Liver (tissue), 9 donors: ENCODE data around the gene UBR3. TPM values are rescaled to one million over a fixed set of nuclear protein-coding genes. Genes with fewer than 3 reads are reported as not detected.

ENCODE experiments used
- DNase-seq: peaks from one replicate; pipeline ENCODE4 v3.0.0-alpha.2; 2017; ENCODE audit warnings: low spot score
- H3K27ac ChIP-seq, 2 donors: one replicate each; pipeline ENCODE4 v1.7.0; 2013; ENCODE audit warnings: inconsistent platforms in 2 of 2, low read length in 2 of 2, control low read depth in 1 of 2, low read depth in 1 of 2, mild to moderate bottlenecking in 1 of 2
- H3K27me3 ChIP-seq, 4 donors: one replicate each; pipeline versions ENCODE4 v1.6.1 to v1.7.0; 2013; ENCODE audit warnings: low read length in 3 of 4, inconsistent platforms in 1 of 4, mild to moderate bottlenecking in 1 of 4, moderate library complexity in 1 of 4; ENCODE audit not compliant: control insufficient read depth in 4 of 4, insufficient read depth in 4 of 4
- H3K36me3 ChIP-seq, 4 donors: one replicate each; pipeline versions ENCODE4 v1.6.1 to v1.7.0; 2013; ENCODE audit warnings: low read length in 3 of 4, mild to moderate bottlenecking in 3 of 4, low read depth in 1 of 4, moderate library complexity in 1 of 4; ENCODE audit not compliant: control insufficient read depth in 4 of 4, insufficient read depth in 3 of 4
- H3K4me1 ChIP-seq, 4 donors: one replicate each; pipeline versions ENCODE4 v1.6.1 to v1.7.0; 2013; ENCODE audit warnings: low read length in 3 of 4, mild to moderate bottlenecking in 3 of 4, moderate library complexity in 1 of 4; ENCODE audit not compliant: control insufficient read depth in 4 of 4, insufficient read depth in 4 of 4
- H3K4me3 ChIP-seq, 3 donors: one replicate each; pipeline versions ENCODE4 v1.6.1 to v1.7.0; 2013; ENCODE audit warnings: low read length in 3 of 3, control low read depth in 1 of 3, low read depth in 1 of 3, mild to moderate bottlenecking in 1 of 3
- H3K9ac ChIP-seq, 2 donors: one replicate each; pipeline ENCODE4 v1.7.0; 2013; ENCODE audit warnings: low read length in 2 of 2, mild to moderate bottlenecking in 2 of 2, moderate library complexity in 2 of 2, control low read depth in 1 of 2, low read depth in 1 of 2
- H3K9me3 ChIP-seq, 4 donors: one replicate each; pipeline versions ENCODE4 v1.6.1 to v1.7.0; 2013; ENCODE audit warnings: low read length in 3 of 4; ENCODE audit not compliant: control insufficient read depth in 4 of 4
- ATF3 ChIP-seq: IDR thresholded peaks from 2 replicates; pipeline ENCODE4 v1.6.1; 2016; ENCODE audit warnings: antibody characterized with exemption
- CTCF ChIP-seq: fragments of 150-350 bp; IDR thresholded peaks from 2 replicates; pipeline ENCODE4 v1.5.1; 2017; ENCODE audit warnings: improper control_type of control experiment, low read depth, low read length; ENCODE audit not compliant: missing input control
- EGR1 ChIP-seq, 2 donors: IDR thresholded peaks; 2 replicates each; pipeline ENCODE4 v1.6.1; 2016 to 2018; ENCODE audit warnings: antibody characterized with exemption in 2 of 2, low read depth in 2 of 2
- FOXA1 ChIP-seq: IDR thresholded peaks from 2 replicates; pipeline ENCODE4 v1.6.1; 2016; ENCODE audit warnings: antibody characterized with exemption
- FOXA2 ChIP-seq: IDR thresholded peaks from 2 replicates; pipeline ENCODE4 v1.6.1; 2016; ENCODE audit warnings: antibody characterized with exemption
- GABPA ChIP-seq, 2 donors: IDR thresholded peaks in 1 of 2; conservative IDR thresholded peaks in 1 of 2; 2 replicates each; pipeline ENCODE4 v1.6.1; 2016; ENCODE audit warnings: antibody characterized with exemption in 2 of 2, mild to moderate bottlenecking in 1 of 2, moderate library complexity in 1 of 2
- HNF4A ChIP-seq, 2 donors: conservative IDR thresholded peaks; 2 replicates each; pipeline ENCODE4 v1.6.1; 2016; ENCODE audit warnings: antibody characterized with exemption in 2 of 2, mild to moderate bottlenecking in 2 of 2
- HNF4G ChIP-seq: IDR thresholded peaks from 2 replicates; pipeline ENCODE4 v1.6.1; 2016; ENCODE audit warnings: antibody characterized with exemption
- JUND ChIP-seq, 2 donors: IDR thresholded peaks; 2 replicates each; pipeline ENCODE4 v1.6.1; 2016; ENCODE audit warnings: antibody characterized with exemption in 2 of 2
- MAX ChIP-seq: IDR thresholded peaks from 2 replicates; pipeline ENCODE4 v1.6.1; 2016; ENCODE audit warnings: antibody characterized with exemption
- NR2F2 ChIP-seq: IDR thresholded peaks from 2 replicates; pipeline ENCODE4 v1.6.1; 2016; ENCODE audit warnings: antibody characterized with exemption
- RAD21 ChIP-seq, 2 donors: IDR thresholded peaks; 2 replicates each; pipeline ENCODE4 v1.6.1; 2016; ENCODE audit warnings: antibody characterized with exemption in 2 of 2, mild to moderate bottlenecking in 2 of 2
- REST ChIP-seq: IDR thresholded peaks from 2 replicates; pipeline ENCODE4 v1.6.1; 2016; ENCODE audit warnings: antibody characterized with exemption, mild to moderate bottlenecking
- RXRA ChIP-seq, 2 donors: IDR thresholded peaks; 2 replicates each; pipeline ENCODE4 v1.6.1; 2017 to 2018; ENCODE audit warnings: antibody characterized with exemption in 2 of 2, mild to moderate bottlenecking in 1 of 2
- SP1 ChIP-seq: IDR thresholded peaks from 2 replicates; pipeline ENCODE4 v1.6.1; 2018; ENCODE audit warnings: antibody characterized with exemption, mild to moderate bottlenecking
- TAF1 ChIP-seq: conservative IDR thresholded peaks from 2 replicates; pipeline ENCODE4 v1.6.1; 2016; ENCODE audit warnings: antibody characterized with exemption, mild to moderate bottlenecking
- YY1 ChIP-seq: IDR thresholded peaks from 2 replicates; pipeline ENCODE4 v1.6.1; 2016; ENCODE audit warnings: antibody characterized with exemption, mild to moderate bottlenecking
- ZBTB33 ChIP-seq: IDR thresholded peaks from 2 replicates; pipeline ENCODE4 v1.6.1; 2016; ENCODE audit warnings: antibody characterized with exemption
- WGBS: extraction: QIAGEN DNeasy Blood & Tissue Kit; methylation state at CpG from one replicate; pipeline ENCODE4 v1.1.7; 2013; 5-methylcytosine and 5-hydroxymethylcytosine counted together
- polyA plus RNA-seq, 2 donors: library from polyadenylated mRNA; stranded (reverse) in 1 of 2; unstranded in 1 of 2; fragments of 200-250 nt in 1 of 2; fragments of >200 nt in 1 of 2; fragmentation: Nextera tagmentation in 1 of 2; extraction: Ambion mirVana in 1 of 2; gene quantifications; one replicate each; pipeline versions ENCODE4 v1.2.1 to v1.2.3, GENCODE V29; 2013 to 2015
- total RNA-seq, 2 donors: library from RNA; depleted of rRNA; stranded (reverse); fragments of >200 nt; gene quantifications; one replicate each; pipeline ENCODE4 v1.2.3, GENCODE V29; 2014
- donor health status: healthy.
- donor health status: healthy.
- donor health status: healthy.
- donor health status: healthy.
- donor health status: healthy.

The UBR3 gene
- total and polyA plus RNA-seq, 4 donors = 8.5 to 69.4 (median 28.4) TPM

- Histone ChIP-seq H3K9ac (peak overlapping the region; percentile 48 to 60), H3K27me3 (no peaks in the 10 kb centered on the region), H3K4me1 (peaks cover 0 to 6% (median 4%) of the 10 kb centered on the region in 4 donors), H3K9me3 (no peaks in the 10 kb centered on the region), H3K27ac (peak overlapping the region; percentile 70 to 79), H3K36me3 (peaks cover 0 to 4% (median 0%) of the 10 kb centered on the region in 4 donors), H3K4me3 (peak overlapping the region; percentile 73 to 97 (median 85))
- DNase-seq = no peak
- TF ChIP-seq FOXA2 = no peak
- 12% methylated on average over 4 of the region's 4 CpGs for WGBS
These were observed 28.9 kb upstream of the UBR3 start for GRCh38 chr2:169798397-169798717.

GRCh38 chr2:169798718-169799592 is 28.3 kb upstream of the UBR3 start, which contains the start of gene SSB:
TSS of gene SSB (plus strand) at chr2:169798871. CDS start at chr2:169800961, 2,090 bp downstream.
- peak within 1 kb of the TSS; percentile 48 to 69 for H3K9ac ChIP-seq
- no peaks in the 10 kb centered on the region for H3K27me3 ChIP-seq
- H3K27ac ChIP-seq = peak within 1 kb of the TSS; percentile 70 to 79
- H3K36me3 ChIP-seq = peaks cover 0 to 4% (median 0%) of the 10 kb centered on the region in 4 donors
- H3K4me1 ChIP-seq = peaks cover 0 to 6% (median 4%) of the 10 kb centered on the region in 4 donors
- TF ChIP-seq FOXA2 (no peak), REST (peak; percentile 44), RAD21 (IDR thresholded peaks at IDR 0.05) (peak; percentile 7 to 46), EGR1 (IDR thresholded peaks at IDR 0.05; ENCODE audit: low read depth in 2 of 2) (no peak), HNF4G (no peak), ZBTB33 (no peak), FOXA1 (no peak), MAX (peak; percentile 36), TAF1 (peak; percentile 54), GABPA (IDR thresholded peaks at IDR 0.05 in 1 of 2, conservative IDR thresholded peaks at IDR 0.05 in 1 of 2) (peak in 1 of 2 donors; percentile 42), JUND (IDR thresholded peaks at IDR 0.05) (no peak), ATF3 (peak; percentile 19), RXRA (IDR thresholded peaks at IDR 0.05) (peak; percentile 5 to 8), SP1 (peak; percentile 39), HNF4A (conservative IDR thresholded peaks at IDR 0.05) (no peak), NR2F2 (no peak), CTCF (no peak), YY1 (peak; percentile 91)
- H3K9me3 ChIP-seq = no peaks in the 10 kb centered on the region
- H3K4me3 ChIP-seq = peak within 1 kb of the TSS; percentile 73 to 97 (median 85)
- peak; percentile 92 for DNase-seq
- under 1% methylated on average over 67 of the region's 67 CpGs for WGBS
